ENCODE results near the gene FZD10. TPM values are rescaled to one million over a fixed set of nuclear protein-coding genes. Genes with fewer than 3 reads are reported as not detected.

The FZD10 gene
- total RNA-seq, 1 donor from 2014 or later = 0.05 TPM

GRCh38 chr12:130202201-130202600 is 39.9 kb downstream of the FZD10 start:
- TF ChIP-seq CTCF (IDR thresholded peaks at IDR 0.05; ENCODE audit: borderline replicate concordance) = no peak
- Histone ChIP-seq H3K36me3 (no peaks in the 10 kb centered on the region), H3K9me3 (replicated peaks) (peaks cover 34% of the 10 kb centered on the region), H3K4me1 (no peaks in the 10 kb centered on the region), H3K4me3 (no peak overlapping the region), H3K27ac (replicated peaks) (no peak overlapping the region), H3K27me3 (ENCODE audit: low read depth) (peaks cover 53% of the 10 kb centered on the region)
- DNase-seq = no peak
- intact Hi-C loops (cut with micrococcal nuclease) = no loop called here

GRCh38 chr12:130203151-130203550 is 40.9 kb downstream of the FZD10 start:
- Histone ChIP-seq H3K36me3 (no peaks in the 10 kb centered on the region), H3K4me3 (no peak overlapping the region), H3K9me3 (replicated peaks) (peaks cover 34% of the 10 kb centered on the region), H3K4me1 (no peaks in the 10 kb centered on the region), H3K27ac (replicated peaks) (no peak overlapping the region), H3K27me3 (ENCODE audit: low read depth) (peaks cover 45% of the 10 kb centered on the region)
- no peak for DNase-seq
- no peak for TF ChIP-seq CTCF (IDR thresholded peaks at IDR 0.05; ENCODE audit: borderline replicate concordance)
- intact Hi-C loops (cut with micrococcal nuclease) = no loop called here

- no peaks in the 10 kb centered on the region for H3K4me1 ChIP-seq
- H3K9me3 ChIP-seq (replicated peaks) = peaks cover 46% of the 10 kb centered on the region
- no peak for DNase-seq
- H3K4me3 ChIP-seq = no peak overlapping the region
- no peaks in the 10 kb centered on the region for H3K36me3 ChIP-seq
- TF ChIP-seq CTCF (IDR thresholded peaks at IDR 0.05; ENCODE audit: borderline replicate concordance) = no peak
- intact Hi-C loops (cut with micrococcal nuclease) = no loop called here
- H3K27ac ChIP-seq (replicated peaks) = no peak overlapping the region
- peaks cover 31% of the 10 kb centered on the region for H3K27me3 ChIP-seq (ENCODE audit: low read depth)
Observed at GRCh38 chr12:130204541-130204953, 42.3 kb downstream of the FZD10 start.

- DNase-seq = no peak
- Histone ChIP-seq H3K27ac (replicated peaks) (no peak overlapping the region), H3K4me1 (no peaks in the 10 kb centered on the region), H3K9me3 (replicated peaks) (peaks cover 41% of the 10 kb centered on the region), H3K4me3 (no peak overlapping the region), H3K36me3 (no peaks in the 10 kb centered on the region), H3K27me3 (ENCODE audit: low read depth) (peaks cover 27% of the 10 kb centered on the region)
- no peak for TF ChIP-seq CTCF (IDR thresholded peaks at IDR 0.05; ENCODE audit: borderline replicate concordance)
- intact Hi-C loops (cut with micrococcal nuclease) = no loop called here
Observed at GRCh38 chr12:130205495-130205894, 43.2 kb downstream of the FZD10 start.

GRCh38 chr12:130212384-130212989 is 50.2 kb downstream of the FZD10 start:
- intact Hi-C loops (cut with micrococcal nuclease) = no loop called here
- H3K27ac ChIP-seq (replicated peaks) = no peak overlapping the region
- no peaks in the 10 kb centered on the region for H3K4me1 ChIP-seq
- no peak for TF ChIP-seq CTCF (IDR thresholded peaks at IDR 0.05; ENCODE audit: borderline replicate concordance)
- H3K36me3 ChIP-seq = no peaks in the 10 kb centered on the region
- peaks cover 30% of the 10 kb centered on the region for H3K27me3 ChIP-seq (ENCODE audit: low read depth)
- no peak overlapping the region for H3K4me3 ChIP-seq
- peaks cover 17% of the 10 kb centered on the region for H3K9me3 ChIP-seq (replicated peaks)
- DNase-seq = no peak

Data from left ventricle myocardium inferior (tissue), 1 donor.